ENCODE results near the gene MYH11. TPM values are rescaled to one million over a fixed set of nuclear protein-coding genes. Genes with fewer than 3 reads are reported as not detected.

The MYH11 gene
- total and polyA plus RNA-seq, 2 experiments from 2014 or later = 1.6 to 5.9 TPM

- H3K36me3 ChIP-seq (ENCODE audit: insufficient read depth) = no peaks in the 10 kb centered on the region; the same call in 1 of the 2 replicates
- Mint-ChIP-seq H3K4me3 (no peak overlapping the region), H3K27me3 (ENCODE audit: insufficient read depth, low read depth, poor library complexity) (peaks cover 4% of the 10 kb centered on the region), H3K27ac (no peak overlapping the region), H3K9me3 (no peaks in the 10 kb centered on the region), H3K4me1 (no peaks in the 10 kb centered on the region), H3K36me3 (ENCODE audit: low read depth) (no peaks in the 10 kb centered on the region)
- DNase-seq (ENCODE audit: low spot score) = no peak
- no peak overlapping the region for H3K4me3 ChIP-seq
- no peaks in the 10 kb centered on the region for H3F3A ChIP-seq (replicated peaks; ENCODE audit: low read depth)
- no peaks in the 10 kb centered on the region for H4K20me1 ChIP-seq (replicated peaks; ENCODE audit: insufficient read depth)
- H3K4me1 ChIP-seq (ENCODE audit: insufficient read depth) = no peaks in the 10 kb centered on the region
- H3K79me2 ChIP-seq (replicated peaks; ENCODE audit: insufficient read depth) = no peaks in the 10 kb centered on the region
- TF ChIP-seq ZNF462 (CRISPR knock-in tag; IDR thresholded peaks at IDR 0.05) (no peak), EZH2phosphoT487 (IDR thresholded peaks at IDR 0.05; ENCODE audit: unreplicated experiment) (no peak), NANOG (IDR thresholded peaks at IDR 0.05; ENCODE audit: borderline replicate concordance) (no peak), EZH2 (IDR thresholded peaks at IDR 0.05; ENCODE audit: low read depth, unreplicated experiment) (no peak), STAT1 (IDR thresholded peaks at IDR 0.05; ENCODE audit: unreplicated experiment) (no peak), JUNB (IDR thresholded peaks at IDR 0.05; ENCODE audit: unreplicated experiment) (no peak), ETS1 (IDR thresholded peaks at IDR 0.05) (no peak)
- no peaks in the 10 kb centered on the region for H3K9me2 ChIP-seq (ENCODE audit: insufficient read depth)
- no peak overlapping the region for H3K4me2 ChIP-seq
- no peak overlapping the region for H2AFZ ChIP-seq
- H3K27ac ChIP-seq (ENCODE audit: low read depth) = no peak overlapping the region
- no peak for ATAC-seq
- no peaks in the 10 kb centered on the region for H3K27me3 ChIP-seq (ENCODE audit: insufficient read depth)
These were observed 88.6 kb downstream of the MYH11 start for GRCh38 chr16:15768201-15768600.
